GM19452 (cell line): ENCODE measurements around the gene NKX6-2.

Source experiments
- ATAC-seq: cut with Tn5 transposase; IDR thresholded peaks from one replicate; pipeline ENCODE4 v1.9.1; 2021; ENCODE audit not compliant: unreplicated experiment

NKX6-2 gene

GRCh38 chr10:132813560-132814468, 27.9 kb upstream of the NKX6-2 start:
- no peak for ATAC-seq

- ATAC-seq: no peak
Observed at GRCh38 chr10:132813001-132813401, 27.1 kb upstream of the NKX6-2 start.

GRCh38 chr10:132812520-132812919, 26.6 kb upstream of the NKX6-2 start:
- ATAC-seq: no peak

- no peak for ATAC-seq
Observed at GRCh38 chr10:132811891-132812481, 26.0 kb upstream of the NKX6-2 start.

DNA sequence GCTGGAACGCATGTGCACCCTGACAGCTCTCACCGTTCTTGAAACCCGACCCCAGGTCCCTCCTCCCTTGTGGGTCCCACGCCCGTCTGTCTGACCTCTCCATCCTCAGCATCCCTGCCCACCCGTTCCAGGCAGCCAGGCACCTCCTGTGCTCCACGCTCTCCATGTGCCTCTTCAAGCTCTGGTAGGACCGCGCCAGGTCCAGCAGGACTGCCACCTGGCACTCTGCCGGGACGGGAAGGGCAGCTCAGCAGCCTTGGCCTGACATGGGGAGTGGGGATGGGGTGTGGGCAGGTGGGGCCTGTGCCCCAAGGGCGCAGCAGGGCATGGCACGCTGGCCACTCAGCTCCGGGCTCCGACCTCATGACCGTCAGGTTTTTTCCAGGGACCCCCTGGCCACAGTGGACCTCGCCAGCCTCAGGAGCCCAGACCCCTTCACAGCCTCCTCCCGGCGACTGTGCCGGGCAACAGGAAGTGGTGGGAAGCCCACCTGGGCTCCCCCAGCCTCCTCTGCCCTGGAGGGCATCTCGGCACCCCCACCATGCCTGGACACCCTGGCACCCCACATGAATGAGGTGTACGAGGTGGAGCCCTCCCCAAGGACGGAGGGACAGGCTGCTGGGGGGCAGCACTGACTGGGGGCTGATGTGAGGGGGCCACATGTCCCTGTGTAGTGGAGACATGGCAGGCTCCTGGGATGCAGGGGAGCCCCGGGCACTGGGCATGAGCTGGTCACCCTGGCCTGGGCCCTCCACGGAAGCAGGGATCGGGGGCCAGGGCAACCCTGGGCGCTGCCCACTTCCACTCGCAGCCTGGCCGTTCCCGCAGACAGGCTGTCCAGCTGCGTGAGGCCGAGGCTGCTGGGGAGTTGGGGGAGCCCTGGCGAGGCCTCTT, 25.1 kb upstream of the NKX6-2 start:
- no peak for ATAC-seq

DNA sequence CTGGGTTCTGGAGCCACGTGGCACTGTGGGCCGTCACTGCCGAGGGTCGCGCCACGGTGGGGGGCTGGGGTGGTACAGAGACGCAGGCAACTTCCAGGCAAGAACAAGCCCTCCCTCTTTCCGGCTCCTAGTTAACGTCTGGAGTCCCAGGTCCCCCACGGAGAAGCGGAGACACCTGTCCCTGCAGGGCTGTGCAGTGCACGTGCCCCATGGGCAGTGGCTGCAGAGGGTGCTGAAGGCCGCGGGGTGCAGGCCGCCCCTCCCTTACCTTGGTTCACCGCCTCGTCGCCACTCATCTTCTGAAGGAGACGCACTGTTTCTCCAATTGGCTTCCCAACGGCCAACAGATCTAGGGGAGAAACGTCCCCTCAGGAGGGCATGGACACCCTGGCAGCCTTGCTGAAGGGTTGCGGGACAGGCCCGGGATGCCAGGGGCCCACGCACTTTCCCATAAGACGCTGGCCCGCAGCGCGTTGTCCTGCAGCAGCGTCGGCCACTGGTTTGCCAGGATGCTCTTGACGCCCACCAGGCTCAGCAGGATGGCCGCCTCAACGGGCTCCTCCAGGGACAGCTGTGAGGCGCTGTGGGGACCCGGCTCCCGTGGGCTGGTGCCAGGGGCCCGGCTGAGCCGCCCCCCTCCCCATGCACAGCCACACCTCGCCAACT, 24.3 kb upstream of the NKX6-2 start:
- no peak for ATAC-seq

DNA sequence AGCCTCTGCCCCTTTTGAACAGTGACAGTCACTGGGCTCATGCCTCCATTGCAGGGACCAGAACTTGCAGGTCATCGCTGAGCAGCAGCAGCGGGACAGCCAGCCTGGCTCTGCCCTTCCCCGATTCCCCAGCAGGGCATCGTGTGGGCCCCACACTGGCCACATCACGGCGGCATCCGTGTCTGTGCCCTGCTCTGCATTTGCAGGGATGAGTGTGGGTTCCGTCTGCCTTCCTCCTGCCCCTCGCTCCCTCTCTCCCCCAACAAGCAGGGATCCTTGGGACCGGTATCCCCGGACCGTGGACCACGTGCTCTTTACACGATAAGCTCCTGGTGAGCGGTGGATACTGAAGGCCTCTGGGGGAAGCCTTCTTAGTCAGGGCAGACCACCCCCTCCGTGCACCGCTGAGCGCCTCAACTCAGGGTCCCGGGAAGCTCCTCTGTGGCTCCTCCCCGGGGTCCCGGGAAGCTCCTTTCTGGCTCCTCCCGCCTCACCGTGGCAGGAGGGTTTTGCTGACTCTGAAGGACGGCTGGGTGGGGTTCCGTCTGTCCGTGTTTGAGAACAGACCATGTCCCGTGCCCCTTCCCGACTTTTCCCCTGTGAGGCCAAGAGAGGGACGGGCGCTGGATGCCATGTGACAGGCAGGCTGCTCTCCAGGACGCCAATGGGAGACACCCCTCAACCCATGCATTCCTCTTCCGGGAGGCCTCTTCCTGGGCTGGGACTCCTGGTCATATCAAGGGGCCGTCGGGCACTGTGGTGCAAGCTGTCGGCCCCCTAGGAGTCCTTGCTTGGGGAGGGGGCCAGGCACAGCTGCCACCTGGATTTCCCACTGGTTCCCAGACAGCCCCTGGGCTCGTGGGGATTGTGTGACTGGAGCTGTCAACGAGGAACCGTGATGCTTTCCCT, 23.5 kb upstream of the NKX6-2 start:
- ATAC-seq: no peak

DNA sequence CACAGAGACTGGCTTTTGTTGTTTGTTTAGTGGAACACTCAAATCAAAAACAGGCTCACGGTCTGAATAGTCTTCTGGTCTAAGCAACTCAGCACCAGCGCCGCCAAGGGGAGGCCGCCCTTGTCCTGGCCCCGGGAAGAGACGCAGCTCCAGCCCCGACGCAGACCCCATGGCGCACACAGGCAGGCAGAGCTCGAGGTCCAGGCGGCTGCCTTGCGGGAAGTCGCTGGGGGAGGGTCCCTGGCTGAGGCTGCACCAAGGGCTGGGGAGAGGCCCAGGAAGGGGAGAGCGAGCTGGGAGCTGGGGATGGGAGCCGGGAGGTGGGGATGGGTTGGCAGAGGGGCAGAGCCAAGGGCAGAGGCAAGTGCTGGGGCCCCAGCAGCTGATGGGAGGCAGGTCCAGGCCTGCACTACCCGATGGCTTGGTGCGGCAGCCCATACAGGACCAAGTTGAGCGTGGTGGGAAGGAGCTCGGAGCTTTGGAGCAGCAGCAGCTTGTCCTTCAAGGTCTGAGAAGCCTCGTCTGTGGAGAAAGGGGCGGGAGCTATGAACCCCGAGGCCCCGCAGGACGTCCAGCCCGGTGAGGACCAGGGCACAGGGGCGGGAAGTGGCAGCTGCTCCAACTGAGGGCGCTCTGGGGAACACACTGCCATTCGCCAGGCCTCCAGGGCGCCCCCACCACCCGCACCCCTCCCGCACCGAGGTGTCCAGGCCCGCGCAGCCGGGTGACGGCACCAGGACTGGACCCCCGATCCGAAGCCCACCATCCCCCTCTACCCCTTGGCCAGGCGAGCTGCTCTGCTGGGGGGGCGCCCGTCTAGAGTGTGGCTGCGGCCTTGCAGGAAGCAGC, 22.7 kb upstream of the NKX6-2 start:
- ATAC-seq: no peak

- no peak for ATAC-seq
Observed at GRCh38 chr10:132807621-132808049, 21.7 kb upstream of the NKX6-2 start.

- ATAC-seq: no peak
Observed at GRCh38 chr10:132806561-132807003, 20.6 kb upstream of the NKX6-2 start.

GRCh38 chr10:132806110-132806509, 20.2 kb upstream of the NKX6-2 start:
- no peak for ATAC-seq

- no peak for ATAC-seq
Observed at GRCh38 chr10:132805599-132805998, 19.7 kb upstream of the NKX6-2 start.

- no peak for ATAC-seq
Observed at GRCh38 chr10:132804785-132805426, 19.0 kb upstream of the NKX6-2 start.

- ATAC-seq: no peak
Observed at GRCh38 chr10:132804287-132804686, 18.3 kb upstream of the NKX6-2 start.

GRCh38 chr10:132803416-132804210, 17.7 kb upstream of the NKX6-2 start:
- no peak for ATAC-seq

DNA sequence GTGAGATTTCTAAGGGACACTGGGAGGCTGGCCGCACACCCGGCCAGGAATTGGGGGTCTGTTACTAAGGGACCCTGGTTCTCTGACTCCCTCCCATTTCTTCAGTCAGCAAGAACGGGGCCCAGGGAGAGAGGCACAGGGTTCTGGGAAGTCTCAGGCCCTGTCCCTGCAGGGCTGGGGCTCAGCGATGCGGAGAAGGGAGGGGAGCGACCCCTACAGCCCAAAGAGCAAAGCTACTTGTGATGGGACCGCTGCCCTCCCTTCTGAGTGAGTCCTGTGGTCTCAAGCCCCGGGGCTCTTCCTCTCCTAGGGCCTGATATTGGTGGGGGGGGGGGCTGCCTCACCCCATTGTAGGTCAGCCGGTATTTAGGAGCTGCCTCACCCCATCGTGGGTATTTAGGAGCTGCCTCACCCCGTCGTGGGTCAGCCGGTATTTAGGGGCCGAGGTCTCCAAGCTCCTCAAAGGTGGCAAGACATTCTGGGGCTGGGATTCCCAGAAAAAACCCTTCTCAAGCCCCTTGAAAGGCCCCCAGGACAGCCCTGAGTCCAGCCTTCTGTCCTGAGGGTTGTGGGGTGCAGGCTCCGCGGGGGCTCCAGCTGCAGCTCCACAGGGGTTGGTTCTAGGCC, 16.9 kb upstream of the NKX6-2 start:
- no peak for ATAC-seq

GRCh38 chr10:132802048-132802447, 16.1 kb upstream of the NKX6-2 start:
- ATAC-seq: no peak
